Ovary (tissue), 3 donors: ENCODE measurements around the gene SETD2.

Source experiments
- CTCF ChIP-seq, 3 donors: fragments of 450-650 bp in 2 of 3; fragments of 200-600 bp in 1 of 3; IDR thresholded peaks; one replicate each; pipeline versions ENCODE4 v1.5.1 to v1.8.0; 2016 to 2022; ENCODE audit warnings: antibody characterized with exemption in 3 of 3, mild to moderate bottlenecking in 1 of 3
- POLR2A ChIP-seq: fragments of 450-650 bp; IDR thresholded peaks from one replicate; pipeline ENCODE4 v1.6.1; 2017; ENCODE audit warnings: antibody characterized with exemption, mild to moderate bottlenecking, moderate library complexity
- donor health status: DM: no; HTN: no; CAD: no.

GRCh38 chr3:47008234-47008796, 155.6 kb downstream of the SETD2 start:
- TF ChIP-seq CTCF (IDR thresholded peaks at IDR 0.05) (no peak), POLR2A (no peak)
